ENCODE results near the gene COPG1. TPM values are rescaled to one million over a fixed set of nuclear protein-coding genes. Genes with fewer than 3 reads are reported as not detected.
A peak's percentile ranks its signal among the peaks of the same experiment; 100 is the strongest.

COPG1 gene
- total RNA-seq, 1 donor from 2014 or later, result 120 TPM

DNA sequence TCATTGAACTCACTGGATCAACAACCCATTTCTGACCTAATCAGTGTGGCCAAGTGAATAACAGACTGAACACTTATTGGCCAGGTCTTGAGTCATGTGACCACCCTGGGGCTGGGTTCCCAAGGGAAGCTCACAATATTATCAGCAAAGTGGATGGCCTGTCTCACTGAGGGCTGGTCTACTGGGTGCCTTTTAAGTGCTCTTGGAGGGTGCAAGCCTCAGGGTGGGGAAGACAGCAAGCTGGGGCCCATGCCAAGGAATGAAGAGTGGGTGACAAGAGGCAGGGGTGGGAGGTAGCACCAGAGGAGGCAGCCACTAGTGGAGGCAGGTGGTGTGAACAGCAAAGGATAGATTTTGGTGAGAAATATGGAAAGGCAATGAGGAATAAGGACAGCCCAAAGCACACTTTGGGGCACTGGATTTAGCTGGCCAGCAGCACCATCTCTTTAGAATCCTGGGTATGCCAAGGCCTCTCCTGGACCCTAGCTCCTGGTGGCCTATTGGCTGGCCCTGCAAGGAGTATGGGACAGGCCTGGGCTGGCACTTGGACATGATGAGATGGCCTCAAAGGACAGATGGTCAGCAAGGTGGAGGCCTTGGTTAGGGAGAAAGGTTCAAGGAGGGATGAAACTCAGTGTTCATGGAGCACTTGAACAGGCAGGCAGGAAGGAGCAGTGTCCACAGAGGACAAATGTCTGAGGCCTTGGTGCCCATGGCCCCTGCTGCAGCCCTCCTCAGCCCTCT, 63.4 kb downstream of the COPG1 start:
- Histone ChIP-seq H3K4me1 (ENCODE audit: control insufficient read depth in 3 of 3, insufficient read depth in 3 of 3, low read length in 3 of 3) (peaks cover 14 to 34% (median 18%) of the 10 kb centered on the region in 3 donors), H3K4me3 (ENCODE audit: low read length in 3 of 3) (no peak overlapping the region), H3K36me3 (ENCODE audit: control insufficient read depth in 3 of 3, insufficient read depth in 3 of 3, low read length in 3 of 3) (peaks cover 0 to 2% (median 0%) of the 10 kb centered on the region in 3 donors), H3K27ac (ENCODE audit: low read depth, low read length) (no peak overlapping the region), H3K9me3 (ENCODE audit: control insufficient read depth in 3 of 3, low read length in 3 of 3) (no peaks in the 10 kb centered on the region), H3K27me3 (ENCODE audit: control insufficient read depth in 3 of 3, insufficient read depth in 3 of 3, low read length in 3 of 3) (no peaks in the 10 kb centered on the region), H3K9ac (ENCODE audit: low read depth in 1 of 3, low read length in 3 of 3) (no peak overlapping the region)

DNA sequence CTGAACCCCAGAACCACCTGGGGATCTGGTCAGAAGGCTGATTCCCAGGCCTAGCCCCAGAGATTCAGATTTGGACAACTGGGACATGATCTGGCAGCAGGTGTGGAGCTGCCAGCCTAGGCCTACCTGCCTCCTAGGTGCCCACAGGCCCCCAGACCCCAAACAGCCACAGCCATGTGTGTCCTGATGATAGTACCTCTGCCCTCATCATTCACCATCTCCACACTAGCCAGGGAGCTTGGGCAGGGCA, 63.9 kb downstream of the COPG1 start:
- no peak overlapping the region for H3K9ac ChIP-seq (ENCODE audit: low read depth in 1 of 3, low read length in 3 of 3)
- peak overlapping the region; percentile 93 for H3K27ac ChIP-seq (ENCODE audit: low read depth, low read length)
- H3K4me3 ChIP-seq (ENCODE audit: low read length in 3 of 3), result no peak overlapping the region
- peaks cover 14 to 35% (median 20%) of the 10 kb centered on the region in 3 donors for H3K4me1 ChIP-seq (ENCODE audit: control insufficient read depth in 3 of 3, insufficient read depth in 3 of 3, low read length in 3 of 3)
- no peaks in the 10 kb centered on the region for H3K27me3 ChIP-seq (ENCODE audit: control insufficient read depth in 3 of 3, insufficient read depth in 3 of 3, low read length in 3 of 3)
- peaks cover 0 to 2% (median 0%) of the 10 kb centered on the region in 3 donors for H3K36me3 ChIP-seq (ENCODE audit: control insufficient read depth in 3 of 3, insufficient read depth in 3 of 3, low read length in 3 of 3)
- H3K9me3 ChIP-seq (ENCODE audit: control insufficient read depth in 3 of 3, low read length in 3 of 3), result no peaks in the 10 kb centered on the region

DNA sequence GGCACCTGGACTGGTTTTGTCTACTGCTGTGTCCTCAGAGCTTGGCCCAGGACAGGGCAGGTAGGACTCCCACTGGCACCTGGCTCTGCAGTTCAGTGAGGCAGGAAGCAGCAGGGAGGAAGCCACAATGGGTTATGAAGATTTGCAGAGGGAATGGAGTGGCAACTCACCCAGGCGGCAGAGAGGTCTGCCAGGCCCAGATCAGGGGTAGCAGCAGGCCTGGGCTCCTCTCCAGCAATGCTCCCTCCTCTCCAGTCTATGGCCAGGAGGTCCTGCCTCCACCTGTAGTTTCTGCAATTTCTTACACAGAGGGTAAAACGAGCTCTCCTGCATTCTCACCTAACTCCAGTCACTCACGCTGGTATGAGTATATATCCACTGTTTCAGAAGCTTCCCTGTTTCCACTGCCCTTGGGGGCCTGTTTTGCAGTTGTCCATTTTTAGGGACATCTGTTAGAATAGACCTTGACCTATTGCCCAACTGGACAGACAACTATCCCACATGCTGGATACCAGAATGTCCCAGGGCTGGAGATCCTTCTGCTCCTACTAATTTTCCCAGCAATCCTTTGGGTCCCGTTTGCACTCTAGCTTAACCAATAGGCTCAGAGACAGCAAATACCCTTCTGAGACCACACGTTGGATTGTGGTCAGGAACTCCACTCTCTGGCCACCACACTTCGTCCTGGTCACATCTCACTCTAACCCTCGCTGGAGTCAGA, 64.4 kb downstream of the COPG1 start:
- H3K4me3 ChIP-seq (ENCODE audit: low read length in 3 of 3), result peak overlapping the region; percentile 86 to 97 (median 96)
- no peaks in the 10 kb centered on the region for H3K9me3 ChIP-seq (ENCODE audit: control insufficient read depth in 3 of 3, low read length in 3 of 3)

DNA sequence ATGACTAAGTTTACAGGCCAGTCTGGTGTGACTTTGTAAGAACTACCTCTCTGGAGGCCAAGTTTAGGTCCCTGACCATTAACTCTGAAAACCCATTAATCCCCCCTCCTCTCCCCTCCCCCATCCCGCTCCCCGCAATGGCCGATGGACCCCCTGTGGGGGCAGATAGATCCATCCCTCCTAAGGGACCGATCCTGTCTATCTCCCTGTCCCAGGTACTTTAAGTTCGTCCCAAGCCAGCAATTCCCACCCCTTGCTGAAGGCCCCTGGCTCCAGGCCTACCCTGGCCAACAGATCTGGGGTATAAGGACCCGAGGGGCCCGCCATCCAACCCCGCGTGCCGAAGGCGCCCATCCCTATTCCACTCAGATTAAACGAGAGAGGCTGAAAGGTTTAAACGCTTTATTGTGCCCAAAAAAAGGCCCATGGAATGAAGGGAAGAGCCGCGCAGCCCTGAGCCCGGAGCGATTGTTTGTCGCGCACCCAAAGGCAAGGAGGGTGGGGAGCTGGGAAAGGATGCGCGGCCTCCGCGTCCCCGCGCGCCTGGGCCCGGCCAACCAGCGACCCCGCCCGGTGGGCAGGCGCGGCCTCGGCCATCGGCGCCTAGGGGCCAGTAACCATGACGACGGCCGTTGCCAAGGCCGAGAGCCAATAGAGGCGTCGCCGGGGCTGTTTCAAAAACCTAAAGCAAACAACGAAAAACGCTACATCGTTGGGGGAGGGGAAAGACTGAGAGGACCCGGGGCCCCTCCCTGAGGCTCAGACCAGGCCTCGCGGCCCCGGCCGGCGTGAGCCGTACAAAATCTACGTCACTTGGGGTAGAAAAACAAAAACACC, 65.2 kb downstream of the COPG1 start:
- no peaks in the 10 kb centered on the region for H3K27me3 ChIP-seq (ENCODE audit: control insufficient read depth in 3 of 3, insufficient read depth in 3 of 3, low read length in 3 of 3)
- H3K9ac ChIP-seq (ENCODE audit: low read depth in 1 of 3, low read length in 3 of 3), result peak overlapping the region; percentile 86 to 90 (median 89)
- H3K27ac ChIP-seq (ENCODE audit: low read depth, low read length), result peak overlapping the region; percentile 93
- peaks cover 0 to 2% (median 0%) of the 10 kb centered on the region in 3 donors for H3K36me3 ChIP-seq (ENCODE audit: control insufficient read depth in 3 of 3, insufficient read depth in 3 of 3, low read length in 3 of 3)
- H3K4me3 ChIP-seq (ENCODE audit: low read length in 3 of 3), result peak overlapping the region; percentile 86 to 97 (median 96)
- H3K9me3 ChIP-seq (ENCODE audit: control insufficient read depth in 3 of 3, low read length in 3 of 3), result no peaks in the 10 kb centered on the region
- peaks cover 14 to 35% (median 20%) of the 10 kb centered on the region in 3 donors for H3K4me1 ChIP-seq (ENCODE audit: control insufficient read depth in 3 of 3, insufficient read depth in 3 of 3, low read length in 3 of 3)

More for the DNA sequence above, 64.4 kb downstream of the COPG1 start:
- Histone ChIP-seq H3K4me1 (ENCODE audit: control insufficient read depth in 3 of 3, insufficient read depth in 3 of 3, low read length in 3 of 3) (peaks cover 14 to 35% (median 20%) of the 10 kb centered on the region in 3 donors), H3K36me3 (ENCODE audit: control insufficient read depth in 3 of 3, insufficient read depth in 3 of 3, low read length in 3 of 3) (peaks cover 0 to 2% (median 0%) of the 10 kb centered on the region in 3 donors), H3K9ac (ENCODE audit: low read depth in 1 of 3, low read length in 3 of 3) (peak overlapping the region in 2 of 3 donors; percentile 86 to 90), H3K27ac (ENCODE audit: low read depth, low read length) (peak overlapping the region; percentile 93), H3K27me3 (ENCODE audit: control insufficient read depth in 3 of 3, insufficient read depth in 3 of 3, low read length in 3 of 3) (no peaks in the 10 kb centered on the region)

DNA sequence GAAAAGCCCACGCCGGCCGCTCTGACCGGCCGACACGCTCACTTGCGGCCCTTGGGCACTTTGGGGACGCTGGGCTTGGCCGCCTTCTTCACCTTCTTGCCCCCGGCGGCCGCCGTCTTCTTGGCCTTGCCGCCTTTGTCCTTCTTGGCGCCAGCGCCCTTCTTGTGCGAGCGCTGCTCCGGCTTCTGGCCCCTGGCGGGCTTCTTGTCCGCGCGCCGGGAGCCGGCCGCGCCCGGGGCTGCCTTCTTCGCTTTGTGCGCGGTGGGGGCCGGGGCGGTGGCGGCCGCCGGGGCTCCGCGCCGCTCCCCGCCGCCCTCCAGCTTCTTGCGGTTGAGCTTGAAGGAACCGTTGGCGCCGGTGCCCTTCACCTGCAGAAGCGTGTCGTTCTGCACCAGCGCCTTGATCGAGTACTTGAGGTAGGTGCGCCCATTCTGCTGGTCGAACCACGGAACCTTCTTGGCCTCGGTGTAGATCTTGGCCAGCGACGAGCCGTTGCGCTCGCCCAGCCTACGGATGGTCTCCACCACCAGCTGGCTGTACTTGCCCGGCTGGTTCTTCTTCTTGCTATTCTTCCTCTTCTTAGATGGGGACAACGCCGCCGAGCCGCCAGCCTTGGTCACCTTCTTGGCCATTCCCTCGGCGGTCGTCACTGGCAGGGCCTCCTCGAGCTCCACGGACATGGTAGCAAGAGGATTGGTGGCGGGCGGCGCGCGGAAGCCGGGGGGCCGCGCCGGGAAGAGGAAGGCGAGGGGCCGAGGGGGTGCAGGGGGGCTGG, 66.0 kb downstream of the COPG1 start:
- no peaks in the 10 kb centered on the region for H3K9me3 ChIP-seq (ENCODE audit: control insufficient read depth in 3 of 3, low read length in 3 of 3)
- peak overlapping the region; percentile 86 to 97 (median 96) for H3K4me3 ChIP-seq (ENCODE audit: low read length in 3 of 3)
- H3K4me1 ChIP-seq (ENCODE audit: control insufficient read depth in 3 of 3, insufficient read depth in 3 of 3, low read length in 3 of 3), result peaks cover 14 to 35% (median 20%) of the 10 kb centered on the region in 3 donors
- H3K27me3 ChIP-seq (ENCODE audit: control insufficient read depth in 3 of 3, insufficient read depth in 3 of 3, low read length in 3 of 3), result no peaks in the 10 kb centered on the region
- peak overlapping the region; percentile 86 to 90 (median 89) for H3K9ac ChIP-seq (ENCODE audit: low read depth in 1 of 3, low read length in 3 of 3)
- peak overlapping the region; percentile 93 for H3K27ac ChIP-seq (ENCODE audit: low read depth, low read length)
- peaks cover under 1 to 4% (median 2%) of the 10 kb centered on the region in 3 donors for H3K36me3 ChIP-seq (ENCODE audit: control insufficient read depth in 3 of 3, insufficient read depth in 3 of 3, low read length in 3 of 3)

DNA sequence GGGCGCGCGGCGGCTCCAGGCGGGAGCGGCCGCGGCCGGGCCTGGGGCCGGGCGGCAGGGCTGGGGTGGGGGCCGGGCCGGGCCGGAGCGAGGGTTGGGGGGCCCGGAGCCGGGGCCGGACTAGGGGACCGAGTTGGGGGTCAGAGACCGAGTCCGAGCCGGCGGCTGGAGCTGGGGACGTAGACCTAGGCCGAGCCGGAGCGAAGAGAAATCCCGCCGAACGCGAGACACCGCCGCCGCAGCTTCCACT, 66.5 kb downstream of the COPG1 start:
- Histone ChIP-seq H3K4me3 (ENCODE audit: low read length in 3 of 3) (peak overlapping the region; percentile 69 to 86 (median 81)), H3K9me3 (ENCODE audit: control insufficient read depth in 3 of 3, low read length in 3 of 3) (no peaks in the 10 kb centered on the region), H3K27me3 (ENCODE audit: control insufficient read depth in 3 of 3, insufficient read depth in 3 of 3, low read length in 3 of 3) (no peaks in the 10 kb centered on the region), H3K36me3 (ENCODE audit: control insufficient read depth in 3 of 3, insufficient read depth in 3 of 3, low read length in 3 of 3) (peaks cover 6 to 7% (median 6%) of the 10 kb centered on the region in 3 donors), H3K4me1 (ENCODE audit: control insufficient read depth in 3 of 3, insufficient read depth in 3 of 3, low read length in 3 of 3) (peaks cover 14 to 35% (median 20%) of the 10 kb centered on the region in 3 donors), H3K9ac (ENCODE audit: low read depth in 1 of 3, low read length in 3 of 3) (peak overlapping the region; percentile 83 to 93 (median 86)), H3K27ac (ENCODE audit: low read depth, low read length) (peak overlapping the region; percentile 93)

DNA sequence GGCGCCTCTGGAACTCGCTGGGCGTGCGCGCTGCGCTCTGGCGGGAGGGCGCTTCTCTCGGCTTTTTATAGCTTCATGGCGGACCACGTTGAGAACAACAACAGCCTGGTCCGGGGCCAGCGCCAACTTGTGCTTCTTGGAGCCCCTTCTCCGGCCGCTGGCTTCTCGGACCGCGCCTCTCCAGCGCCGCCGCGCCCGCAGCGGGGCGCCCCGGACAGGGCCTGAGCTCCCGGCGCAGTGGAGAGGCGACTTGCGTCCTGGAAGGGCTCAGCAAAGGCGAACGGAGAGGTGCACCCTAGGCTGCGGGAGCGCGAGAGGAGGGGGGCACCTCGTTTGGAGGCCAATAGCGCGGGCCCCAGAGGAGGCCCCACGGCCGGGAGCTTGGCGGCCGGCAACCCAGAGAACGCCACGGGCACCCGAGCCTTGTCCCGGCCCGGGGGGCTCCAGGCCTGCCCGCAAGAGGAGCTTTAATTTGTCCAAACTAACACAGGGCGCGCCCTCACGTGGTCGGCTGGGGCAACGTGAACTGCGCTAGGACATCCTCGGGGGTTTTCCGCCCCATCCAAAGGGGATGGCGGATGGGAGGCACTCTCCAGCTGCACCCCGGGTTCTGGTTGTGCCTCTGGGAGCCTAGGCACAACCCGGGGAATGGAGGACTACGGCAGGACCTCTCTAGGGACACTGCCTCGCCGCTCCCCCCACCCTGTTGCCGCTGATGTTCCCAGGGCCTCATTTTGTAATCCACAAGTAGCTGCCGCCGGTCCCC, 67.0 kb downstream of the COPG1 start:
- H3K4me3 ChIP-seq (ENCODE audit: low read length in 3 of 3), result peak overlapping the region; percentile 69 to 86 (median 81)
- H3K36me3 ChIP-seq (ENCODE audit: control insufficient read depth in 3 of 3, insufficient read depth in 3 of 3, low read length in 3 of 3), result peaks cover 7 to 9% (median 8%) of the 10 kb centered on the region in 3 donors
- H3K9me3 ChIP-seq (ENCODE audit: control insufficient read depth in 3 of 3, low read length in 3 of 3), result no peaks in the 10 kb centered on the region
- no peaks in the 10 kb centered on the region for H3K27me3 ChIP-seq (ENCODE audit: control insufficient read depth in 3 of 3, insufficient read depth in 3 of 3, low read length in 3 of 3)
- H3K9ac ChIP-seq (ENCODE audit: low read depth in 1 of 3, low read length in 3 of 3), result peak overlapping the region; percentile 83 to 93 (median 86)
- peaks cover 14 to 35% (median 20%) of the 10 kb centered on the region in 3 donors for H3K4me1 ChIP-seq (ENCODE audit: control insufficient read depth in 3 of 3, insufficient read depth in 3 of 3, low read length in 3 of 3)
- peak overlapping the region; percentile 93 for H3K27ac ChIP-seq (ENCODE audit: low read depth, low read length)

DNA sequence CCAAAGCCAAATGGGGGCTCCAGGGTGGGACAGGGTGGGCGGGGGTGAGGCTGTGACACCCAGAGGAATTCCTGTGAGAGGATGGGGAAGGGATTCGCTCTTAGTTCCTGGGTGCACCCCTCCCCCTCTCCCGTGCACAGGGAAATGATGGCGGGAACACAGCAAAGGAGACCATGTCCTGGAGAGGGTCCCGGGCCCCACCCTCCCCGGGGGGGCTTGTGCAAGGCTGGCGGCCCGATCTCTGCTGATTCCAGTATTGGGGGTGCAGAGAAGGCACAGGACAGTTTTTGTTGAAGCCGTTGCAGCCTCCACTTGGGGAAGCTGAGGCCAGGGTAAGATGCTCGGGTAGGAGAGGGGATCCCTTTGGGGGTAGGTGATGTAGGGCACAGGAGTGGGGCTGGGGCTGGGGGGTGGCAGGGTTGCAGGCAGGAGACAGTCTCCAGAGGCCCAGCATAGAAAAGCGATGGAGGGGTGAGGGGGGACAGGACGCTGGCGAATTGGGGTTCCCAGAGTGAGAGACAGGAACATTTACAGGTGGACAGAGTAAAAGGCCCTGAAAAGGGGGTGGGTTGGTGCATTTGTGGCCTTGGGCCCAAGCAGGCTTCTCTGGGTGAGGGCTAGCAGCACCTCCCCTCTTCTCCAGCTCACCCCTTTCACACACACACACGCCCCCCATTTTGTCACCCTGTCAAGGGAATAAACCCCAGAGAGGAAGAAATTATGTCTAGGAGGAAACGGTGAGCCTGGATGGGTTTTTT, 67.8 kb downstream of the COPG1 start:
- H3K4me1 ChIP-seq (ENCODE audit: control insufficient read depth in 3 of 3, insufficient read depth in 3 of 3, low read length in 3 of 3), result peaks cover 14 to 35% (median 20%) of the 10 kb centered on the region in 3 donors
- peak overlapping the region; percentile 83 to 93 (median 86) for H3K9ac ChIP-seq (ENCODE audit: low read depth in 1 of 3, low read length in 3 of 3)

More for the DNA sequence above, 67.8 kb downstream of the COPG1 start:
- H3K4me3 ChIP-seq (ENCODE audit: low read length in 3 of 3), result peak overlapping the region; percentile 69 to 86 (median 81)
- no peaks in the 10 kb centered on the region for H3K9me3 ChIP-seq (ENCODE audit: control insufficient read depth in 3 of 3, low read length in 3 of 3)
- H3K36me3 ChIP-seq (ENCODE audit: control insufficient read depth in 3 of 3, insufficient read depth in 3 of 3, low read length in 3 of 3), result peaks cover 7 to 10% (median 8%) of the 10 kb centered on the region in 3 donors
- H3K27ac ChIP-seq (ENCODE audit: low read depth, low read length), result peak overlapping the region; percentile 93
- no peaks in the 10 kb centered on the region for H3K27me3 ChIP-seq (ENCODE audit: control insufficient read depth in 3 of 3, insufficient read depth in 3 of 3, low read length in 3 of 3)

Data from skeletal muscle tissue (tissue), 4 donors.